Measurements from ENCODE around the gene IGSF10.

DNA sequence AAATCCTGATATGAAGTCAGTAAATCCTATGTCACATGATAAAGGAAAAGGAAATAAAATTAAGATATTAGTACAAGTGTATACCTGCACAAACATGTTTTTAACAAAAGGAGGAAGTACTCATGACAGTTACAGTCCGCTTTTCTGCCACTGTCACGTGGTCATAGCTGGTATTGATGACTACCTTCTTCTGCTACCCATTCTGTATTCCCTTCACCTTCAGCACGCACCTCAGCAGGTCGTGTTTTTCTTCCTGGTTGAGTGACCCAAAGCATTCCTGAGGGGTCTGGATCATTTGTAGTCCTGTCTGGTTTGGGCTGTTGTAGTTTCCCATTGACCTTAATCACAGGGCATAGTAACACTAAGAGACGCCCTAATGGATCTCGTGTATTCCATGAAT is 41.1 kb downstream of the IGSF10 start:
- TF ChIP-seq, protein P1, sequence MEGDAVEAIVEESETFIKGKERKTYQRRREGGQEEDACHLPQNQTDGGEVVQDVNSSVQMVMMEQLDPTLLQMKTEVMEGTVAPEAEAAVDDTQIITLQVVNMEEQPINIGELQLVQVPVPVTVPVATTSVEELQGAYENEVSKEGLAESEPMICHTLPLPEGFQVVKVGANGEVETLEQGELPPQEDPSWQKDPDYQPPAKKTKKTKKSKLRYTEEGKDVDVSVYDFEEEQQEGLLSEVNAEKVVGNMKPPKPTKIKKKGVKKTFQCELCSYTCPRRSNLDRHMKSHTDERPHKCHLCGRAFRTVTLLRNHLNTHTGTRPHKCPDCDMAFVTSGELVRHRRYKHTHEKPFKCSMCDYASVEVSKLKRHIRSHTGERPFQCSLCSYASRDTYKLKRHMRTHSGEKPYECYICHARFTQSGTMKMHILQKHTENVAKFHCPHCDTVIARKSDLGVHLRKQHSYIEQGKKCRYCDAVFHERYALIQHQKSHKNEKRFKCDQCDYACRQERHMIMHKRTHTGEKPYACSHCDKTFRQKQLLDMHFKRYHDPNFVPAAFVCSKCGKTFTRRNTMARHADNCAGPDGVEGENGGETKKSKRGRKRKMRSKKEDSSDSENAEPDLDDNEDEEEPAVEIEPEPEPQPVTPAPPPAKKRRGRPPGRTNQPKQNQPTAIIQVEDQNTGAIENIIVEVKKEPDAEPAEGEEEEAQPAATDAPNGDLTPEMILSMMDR (IDR thresholded peaks at IDR 0.05; ENCODE audit: low read depth, low read length): no peak
- TF ChIP-seq MYC (IDR thresholded peaks at IDR 0.05; ENCODE audit: low read depth, low read length): no peak

All from NB4 (cell line).